ENCODE measurements around the gene CCDC134. TPM values are rescaled to one million over a fixed set of nuclear protein-coding genes. Genes with fewer than 3 reads are reported as not detected.

The CCDC134 gene
- polyA plus RNA-seq, 1 donor from 2014 or later = 2.2 TPM

- Histone ChIP-seq H3K79me2 (replicated peaks; ENCODE audit: insufficient read depth, low read length) (peaks cover 90% of the 10 kb centered on the region), H3K9me2 (ENCODE audit: insufficient read depth, low read length) (no peaks in the 10 kb centered on the region), H3K4me3 (ENCODE audit: low read length) (no peak overlapping the region), H3F3A (ENCODE audit: insufficient read depth, low read length, poor library complexity, severe bottlenecking) (no peaks in the 10 kb centered on the region), H3K27ac (ENCODE audit: low read length) (no peak overlapping the region), H3K9ac (ENCODE audit: low read length) (no peak overlapping the region), H3K27me3 (ENCODE audit: insufficient read depth, low read depth, low read length) (no peaks in the 10 kb centered on the region), H4K20me1 (ENCODE audit: insufficient read depth) (peaks cover 9% of the 10 kb centered on the region), H3K4me2 (ENCODE audit: low read length) (no peak overlapping the region), H2AFZ (ENCODE audit: low read depth, low read length) (no peak overlapping the region), H3K9me3 (ENCODE audit: low read length) (no peaks in the 10 kb centered on the region), H3K36me3 (ENCODE audit: insufficient read depth, low read length) (no peaks in the 10 kb centered on the region)
- TF ChIP-seq RAD21 (conservative IDR thresholded peaks at IDR 0.05) (no peak), SMC3 (conservative IDR thresholded peaks at IDR 0.05; ENCODE audit: poor library complexity) (no peak), EZH2 (IDR thresholded peaks at IDR 0.05; ENCODE audit: borderline replicate concordance, insufficient read depth, low read length, poor library complexity, severe bottlenecking) (no peak), CTCF (IDR thresholded peaks at IDR 0.05; ENCODE audit: poor library complexity, severe bottlenecking) (no peak), REST (IDR thresholded peaks at IDR 0.05; ENCODE audit: borderline replicate concordance) (no peak), MXI1 (conservative IDR thresholded peaks at IDR 0.05; ENCODE audit: poor library complexity, severe bottlenecking) (no peak), EP300 (conservative IDR thresholded peaks at IDR 0.05; ENCODE audit: poor library complexity, severe bottlenecking) (no peak), TAF1 (IDR thresholded peaks at IDR 0.05; ENCODE audit: low read depth) (no peak), POLR2AphosphoS5 (IDR thresholded peaks at IDR 0.05) (no peak)
Observed at GRCh38 chr22:41856469-41856868, 56.0 kb downstream of the CCDC134 start.

GRCh38 chr22:41857155-41857859 is 56.8 kb downstream of the CCDC134 start:
- H3K27ac ChIP-seq (ENCODE audit: low read length) = no peak overlapping the region

More at GRCh38 chr22:41857155-41857859, 56.8 kb downstream of the CCDC134 start:
- no peak overlapping the region for H3K4me3 ChIP-seq (ENCODE audit: low read length)
- TF ChIP-seq SMC3 (conservative IDR thresholded peaks at IDR 0.05; ENCODE audit: poor library complexity) = peak; percentile 27
- TF ChIP-seq REST (IDR thresholded peaks at IDR 0.05; ENCODE audit: borderline replicate concordance) = no peak
- peak; percentile 24 for TF ChIP-seq CTCF (IDR thresholded peaks at IDR 0.05; ENCODE audit: poor library complexity, severe bottlenecking)
- peaks cover 91% of the 10 kb centered on the region for H3K79me2 ChIP-seq (replicated peaks; ENCODE audit: insufficient read depth, low read length)
- no peaks in the 10 kb centered on the region for H3K27me3 ChIP-seq (ENCODE audit: insufficient read depth, low read depth, low read length)
- H2AFZ ChIP-seq (ENCODE audit: low read depth, low read length) = no peak overlapping the region
- no peaks in the 10 kb centered on the region for H3K9me2 ChIP-seq (ENCODE audit: insufficient read depth, low read length)
- H3K9me3 ChIP-seq (ENCODE audit: low read length) = no peaks in the 10 kb centered on the region
- H4K20me1 ChIP-seq (ENCODE audit: insufficient read depth) = peaks cover 13% of the 10 kb centered on the region
- H3K4me2 ChIP-seq (ENCODE audit: low read length) = no peak overlapping the region
- H3F3A ChIP-seq (ENCODE audit: insufficient read depth, low read length, poor library complexity, severe bottlenecking) = no peaks in the 10 kb centered on the region
- H3K36me3 ChIP-seq (ENCODE audit: insufficient read depth, low read length) = no peaks in the 10 kb centered on the region
- H3K9ac ChIP-seq (ENCODE audit: low read length) = no peak overlapping the region
